GM12878 (cell line): ENCODE results near the gene RNF31.

Experiments used
- CREM ChIP-seq: IDR thresholded peaks from 2 replicates; pipeline ENCODE4 v1.6.1; 2014; ENCODE audit warnings: antibody characterized with exemption, low read depth
- EZH2 ChIP-seq: IDR thresholded peaks from 2 replicates; pipeline ENCODE4 v1.6.1; 2012; ENCODE audit warnings: low read depth, mild to moderate bottlenecking, control low read depth, inconsistent platforms, low read length, borderline replicate concordance; ENCODE audit not compliant: control insufficient read depth
- MTA2 ChIP-seq: fragments of 450-650 bp; IDR thresholded peaks from 2 replicates; pipeline ENCODE4 v1.6.1; 2016; ENCODE audit warnings: low read depth, mild to moderate bottlenecking, moderate library complexity
- SREBF2 ChIP-seq: IDR thresholded peaks from 2 replicates; pipeline ENCODE4 v1.6.1; 2012; ENCODE audit warnings: mild to moderate bottlenecking, low read length
- TCF12 ChIP-seq: IDR thresholded peaks from 2 replicates; pipeline ENCODE4 v1.6.1; 2011; ENCODE audit warnings: low read depth, mild to moderate bottlenecking, low read length
- TCF7 ChIP-seq: IDR thresholded peaks from 2 replicates; pipeline ENCODE4 v1.6.1; 2014; ENCODE audit warnings: antibody characterized with exemption, borderline replicate concordance
- YY1 ChIP-seq: IDR thresholded peaks from 2 replicates; pipeline ENCODE4 v1.6.1; 2011; ENCODE audit warnings: low read depth, mild to moderate bottlenecking, low read length
- ZZZ3 ChIP-seq: IDR thresholded peaks from 2 replicates; pipeline ENCODE4 v1.6.1; 2011; ENCODE audit warnings: low read depth; ENCODE audit not compliant: control insufficient read depth, insufficient read length

- TF ChIP-seq MTA2 (no peak), YY1 (no peak), SREBF2 (no peak), TCF12 (no peak), CREM (no peak), ZZZ3 (no peak), TCF7 (no peak), EZH2 (no peak)
Measured at GRCh38 chr14:24150567-24150966, 3.3 kb downstream of the RNF31 start.
